SK-N-SH treated with all-trans-retinoic acid at 6 μM for 48 hours (cell line): ENCODE measurements around the gene F8.

Experiments used
- ATAC-seq: fragments of 200-7000 bp; cut with Tn5 transposase; 3 replicates; pipeline ENCODE4 v1.9.1; 2020; ENCODE audit warnings: mild to moderate bottlenecking, moderate library complexity
- BACH2 ChIP-seq: fragments of 250-450 bp; sonication (Bioruptor Pico); IDR thresholded peaks from 2 replicates; pipeline ENCODE4 v1.9.0; 2021; ENCODE audit warnings: mild to moderate bottlenecking, borderline replicate concordance
- CSDC2 ChIP-seq: fragments of 250-450 bp; sonication (Bioruptor Pico); IDR thresholded peaks from 2 replicates; pipeline ENCODE4 v1.5.0; 2020; ENCODE audit warnings: mild to moderate bottlenecking, moderate library complexity
- ESRRG ChIP-seq: fragments of 250-450 bp; sonication (Bioruptor Pico); IDR thresholded peaks from 2 replicates; pipeline ENCODE4 v1.6.1; 2021; ENCODE audit warnings: mild to moderate bottlenecking
- GLIS3 ChIP-seq: fragments of 250-450 bp; sonication (Bioruptor Pico); IDR thresholded peaks from 2 replicates; pipeline ENCODE4 v1.5.0; 2020; ENCODE audit warnings: mild to moderate bottlenecking, moderate library complexity
- ISL1 ChIP-seq: fragments of 250-450 bp; sonication (Bioruptor Pico); IDR thresholded peaks from 2 replicates; pipeline ENCODE4 v2.1.2; 2022; ENCODE audit warnings: mild to moderate bottlenecking, moderate library complexity
- OSR1 ChIP-seq: fragments of 250-450 bp; sonication (Bioruptor Pico); IDR thresholded peaks from 2 replicates; pipeline ENCODE4 v1.8.0; 2022; ENCODE audit warnings: moderate library complexity, mild to moderate bottlenecking, inconsistent platforms
- PPARA ChIP-seq: fragments of 250-450 bp; sonication (Bioruptor Pico); IDR thresholded peaks from 2 replicates; pipeline ENCODE4 v1.5.0; 2020; ENCODE audit warnings: mild to moderate bottlenecking, borderline replicate concordance
- SNAI2 ChIP-seq: fragments of 250-450 bp; sonication (Bioruptor Pico); IDR thresholded peaks from 2 replicates; pipeline ENCODE4 v1.5.0; 2020; ENCODE audit warnings: mild to moderate bottlenecking, moderate library complexity
- TCF4 ChIP-seq: fragments of 250-450 bp; sonication (Bioruptor Pico); IDR thresholded peaks from 2 replicates; pipeline ENCODE4 v1.8.0; 2021; ENCODE audit warnings: mild to moderate bottlenecking, moderate library complexity, borderline replicate concordance
- ZC3H10 ChIP-seq: fragments of 250-450 bp; sonication (Bioruptor Pico); IDR thresholded peaks from 2 replicates; pipeline ENCODE4 v1.5.1; 2021; ENCODE audit warnings: mild to moderate bottlenecking, moderate library complexity
- ZFP3 ChIP-seq: fragments of 250-450 bp; sonication (Bioruptor Pico); IDR thresholded peaks from 2 replicates; pipeline ENCODE4 v1.5.0; 2020; ENCODE audit warnings: mild to moderate bottlenecking, moderate library complexity
- ZFP30 ChIP-seq: fragments of 450-650 bp; formaldehyde crosslinking; IDR thresholded peaks from 2 replicates; pipeline ENCODE4 v1.5.0; 2022; ENCODE audit warnings: mild to moderate bottlenecking, moderate library complexity
- ZNF565 ChIP-seq: fragments of 450-650 bp; formaldehyde crosslinking; conservative IDR thresholded peaks from 2 replicates; pipeline ENCODE4 v1.5.0; 2020; ENCODE audit warnings: low read depth, mild to moderate bottlenecking, moderate library complexity
- ZNF70 ChIP-seq: fragments of 450-650 bp; formaldehyde crosslinking; IDR thresholded peaks from 2 replicates; pipeline ENCODE4 v1.5.0; 2020; ENCODE audit warnings: mild to moderate bottlenecking, moderate library complexity
- ZNF8 ChIP-seq: fragments of 450-650 bp; formaldehyde crosslinking; IDR thresholded peaks from 2 replicates; pipeline ENCODE4 v1.5.0; 2020; ENCODE audit warnings: mild to moderate bottlenecking, moderate library complexity
- TF ChIP-seq, protein P1 (sequence below): fragments of 250-450 bp; sonication (Bioruptor Pico); IDR thresholded peaks from 2 replicates; pipeline ENCODE4 v1.8.0; 2020; ENCODE audit warnings: mild to moderate bottlenecking, moderate library complexity, borderline replicate concordance
- TF ChIP-seq, protein P2 (sequence below): fragments of 250-450 bp; sonication (Bioruptor Pico); IDR thresholded peaks from 2 replicates; pipeline ENCODE4 v1.5.1; 2021; ENCODE audit warnings: mild to moderate bottlenecking, moderate library complexity
- TF ChIP-seq, protein P3 (sequence below): fragments of 250-450 bp; sonication (Bioruptor Pico); IDR thresholded peaks from 2 replicates; pipeline ENCODE4 v1.5.0; 2020; ENCODE audit warnings: mild to moderate bottlenecking, moderate library complexity
- TF ChIP-seq, protein P4 (sequence below): fragments of 250-450 bp; sonication (Bioruptor Pico); IDR thresholded peaks from 2 replicates; pipeline ENCODE4 v1.5.1; 2020; ENCODE audit warnings: low read depth, mild to moderate bottlenecking, moderate library complexity

Gene F8

DNA sequence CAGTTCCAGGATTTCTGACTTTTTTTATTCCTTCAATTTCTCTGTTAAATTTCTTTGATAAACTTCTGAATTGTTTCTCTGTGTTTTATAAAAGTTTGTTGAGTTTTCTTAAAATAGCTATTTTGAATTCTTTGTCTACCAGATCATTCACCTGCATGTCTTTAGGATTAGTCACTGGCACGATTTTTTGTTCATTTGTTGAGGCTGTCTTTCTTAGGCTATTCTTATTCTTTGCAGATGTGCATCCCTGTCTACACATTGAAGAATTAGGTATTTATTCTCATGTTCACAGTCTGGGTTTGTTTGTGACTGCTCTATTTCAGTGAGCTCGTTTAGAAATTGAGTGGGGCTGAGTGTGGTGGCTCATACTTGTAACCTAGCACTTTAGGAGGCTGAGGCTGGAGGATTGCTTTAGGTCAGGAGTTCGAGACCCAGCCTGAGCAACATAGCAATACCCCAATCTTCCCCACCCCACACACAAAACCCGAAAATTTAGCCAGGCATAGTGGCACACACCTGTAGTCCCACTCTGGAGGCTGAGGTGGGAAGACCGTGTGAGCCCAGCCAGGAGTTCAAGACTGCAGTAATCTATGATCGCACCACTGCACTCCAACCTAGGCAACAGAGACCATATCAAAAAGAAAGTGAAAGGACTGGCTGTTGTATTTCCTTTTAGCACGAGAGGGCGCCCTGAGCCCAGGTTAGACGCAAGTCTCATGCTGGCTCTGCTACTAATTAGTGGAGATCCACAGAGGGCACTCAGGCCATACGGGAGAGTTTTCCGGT, 42.0 kb downstream of the F8 start:
- TF ChIP-seq, protein P1, sequence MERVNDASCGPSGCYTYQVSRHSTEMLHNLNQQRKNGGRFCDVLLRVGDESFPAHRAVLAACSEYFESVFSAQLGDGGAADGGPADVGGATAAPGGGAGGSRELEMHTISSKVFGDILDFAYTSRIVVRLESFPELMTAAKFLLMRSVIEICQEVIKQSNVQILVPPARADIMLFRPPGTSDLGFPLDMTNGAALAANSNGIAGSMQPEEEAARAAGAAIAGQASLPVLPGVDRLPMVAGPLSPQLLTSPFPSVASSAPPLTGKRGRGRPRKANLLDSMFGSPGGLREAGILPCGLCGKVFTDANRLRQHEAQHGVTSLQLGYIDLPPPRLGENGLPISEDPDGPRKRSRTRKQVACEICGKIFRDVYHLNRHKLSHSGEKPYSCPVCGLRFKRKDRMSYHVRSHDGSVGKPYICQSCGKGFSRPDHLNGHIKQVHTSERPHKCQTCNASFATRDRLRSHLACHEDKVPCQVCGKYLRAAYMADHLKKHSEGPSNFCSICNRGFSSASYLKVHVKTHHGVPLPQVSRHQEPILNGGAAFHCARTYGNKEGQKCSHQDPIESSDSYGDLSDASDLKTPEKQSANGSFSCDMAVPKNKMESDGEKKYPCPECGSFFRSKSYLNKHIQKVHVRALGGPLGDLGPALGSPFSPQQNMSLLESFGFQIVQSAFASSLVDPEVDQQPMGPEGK (CRISPR knock-in tag): no peak
- no peak for TF ChIP-seq TCF4 (CRISPR knock-in tag)
- TF ChIP-seq BACH2 (CRISPR knock-in tag): no peak
- no peak for TF ChIP-seq ISL1 (CRISPR knock-in tag)
- TF ChIP-seq ZC3H10 (CRISPR knock-in tag): no peak
- no peak for TF ChIP-seq ZFP30
- TF ChIP-seq PPARA (CRISPR knock-in tag): no peak
- no peak for TF ChIP-seq ZNF70
- TF ChIP-seq ZNF8 (CRISPR knock-in tag): no peak
- TF ChIP-seq, protein P2, sequence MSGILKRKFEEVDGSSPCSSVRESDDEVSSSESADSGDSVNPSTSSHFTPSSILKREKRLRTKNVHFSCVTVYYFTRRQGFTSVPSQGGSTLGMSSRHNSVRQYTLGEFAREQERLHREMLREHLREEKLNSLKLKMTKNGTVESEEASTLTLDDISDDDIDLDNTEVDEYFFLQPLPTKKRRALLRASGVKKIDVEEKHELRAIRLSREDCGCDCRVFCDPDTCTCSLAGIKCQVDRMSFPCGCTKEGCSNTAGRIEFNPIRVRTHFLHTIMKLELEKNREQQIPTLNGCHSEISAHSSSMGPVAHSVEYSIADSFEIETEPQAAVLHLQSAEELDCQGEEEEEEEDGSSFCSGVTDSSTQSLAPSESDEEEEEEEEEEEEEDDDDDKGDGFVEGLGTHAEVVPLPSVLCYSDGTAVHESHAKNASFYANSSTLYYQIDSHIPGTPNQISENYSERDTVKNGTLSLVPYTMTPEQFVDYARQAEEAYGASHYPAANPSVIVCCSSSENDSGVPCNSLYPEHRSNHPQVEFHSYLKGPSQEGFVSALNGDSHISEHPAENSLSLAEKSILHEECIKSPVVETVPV (CRISPR knock-in tag): no peak
- TF ChIP-seq, protein P3, sequence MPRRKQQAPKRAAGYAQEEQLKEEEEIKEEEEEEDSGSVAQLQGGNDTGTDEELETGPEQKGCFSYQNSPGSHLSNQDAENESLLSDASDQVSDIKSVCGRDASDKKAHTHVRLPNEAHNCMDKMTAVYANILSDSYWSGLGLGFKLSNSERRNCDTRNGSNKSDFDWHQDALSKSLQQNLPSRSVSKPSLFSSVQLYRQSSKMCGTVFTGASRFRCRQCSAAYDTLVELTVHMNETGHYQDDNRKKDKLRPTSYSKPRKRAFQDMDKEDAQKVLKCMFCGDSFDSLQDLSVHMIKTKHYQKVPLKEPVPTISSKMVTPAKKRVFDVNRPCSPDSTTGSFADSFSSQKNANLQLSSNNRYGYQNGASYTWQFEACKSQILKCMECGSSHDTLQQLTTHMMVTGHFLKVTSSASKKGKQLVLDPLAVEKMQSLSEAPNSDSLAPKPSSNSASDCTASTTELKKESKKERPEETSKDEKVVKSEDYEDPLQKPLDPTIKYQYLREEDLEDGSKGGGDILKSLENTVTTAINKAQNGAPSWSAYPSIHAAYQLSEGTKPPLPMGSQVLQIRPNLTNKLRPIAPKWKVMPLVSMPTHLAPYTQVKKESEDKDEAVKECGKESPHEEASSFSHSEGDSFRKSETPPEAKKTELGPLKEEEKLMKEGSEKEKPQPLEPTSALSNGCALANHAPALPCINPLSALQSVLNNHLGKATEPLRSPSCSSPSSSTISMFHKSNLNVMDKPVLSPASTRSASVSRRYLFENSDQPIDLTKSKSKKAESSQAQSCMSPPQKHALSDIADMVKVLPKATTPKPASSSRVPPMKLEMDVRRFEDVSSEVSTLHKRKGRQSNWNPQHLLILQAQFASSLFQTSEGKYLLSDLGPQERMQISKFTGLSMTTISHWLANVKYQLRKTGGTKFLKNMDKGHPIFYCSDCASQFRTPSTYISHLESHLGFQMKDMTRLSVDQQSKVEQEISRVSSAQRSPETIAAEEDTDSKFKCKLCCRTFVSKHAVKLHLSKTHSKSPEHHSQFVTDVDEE (CRISPR knock-in tag): no peak
- TF ChIP-seq, protein P4, sequence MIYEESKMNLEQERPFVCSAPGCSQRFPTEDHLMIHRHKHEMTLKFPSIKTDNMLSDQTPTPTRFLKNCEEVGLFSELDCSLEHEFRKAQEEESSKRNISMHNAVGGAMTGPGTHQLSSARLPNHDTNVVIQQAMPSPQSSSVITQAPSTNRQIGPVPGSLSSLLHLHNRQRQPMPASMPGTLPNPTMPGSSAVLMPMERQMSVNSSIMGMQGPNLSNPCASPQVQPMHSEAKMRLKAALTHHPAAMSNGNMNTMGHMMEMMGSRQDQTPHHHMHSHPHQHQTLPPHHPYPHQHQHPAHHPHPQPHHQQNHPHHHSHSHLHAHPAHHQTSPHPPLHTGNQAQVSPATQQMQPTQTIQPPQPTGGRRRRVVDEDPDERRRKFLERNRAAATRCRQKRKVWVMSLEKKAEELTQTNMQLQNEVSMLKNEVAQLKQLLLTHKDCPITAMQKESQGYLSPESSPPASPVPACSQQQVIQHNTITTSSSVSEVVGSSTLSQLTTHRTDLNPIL (CRISPR knock-in tag): no peak
- peak; percentile 98 for ATAC-seq

DNA sequence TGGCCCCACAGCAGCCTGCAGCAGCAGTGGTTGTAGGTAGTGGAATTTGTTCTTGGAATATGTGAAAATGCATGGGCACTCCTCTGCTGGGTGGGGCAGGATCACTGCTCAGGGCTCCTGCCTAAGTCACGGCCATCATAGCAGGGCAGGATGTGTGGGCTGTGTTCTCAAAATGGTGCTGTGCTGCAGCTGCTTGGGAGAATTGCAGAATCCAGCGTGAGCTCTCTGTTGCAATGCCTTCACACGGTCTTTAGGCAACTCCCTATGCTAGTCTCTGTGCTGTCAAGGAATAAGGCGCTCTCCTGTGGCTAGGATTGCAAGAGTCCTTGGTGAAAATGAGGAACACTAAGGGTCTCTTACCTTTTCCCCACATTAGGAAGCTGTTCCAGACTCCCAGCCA, 42.9 kb downstream of the F8 start:
- TF ChIP-seq OSR1 (CRISPR knock-in tag): no peak
- no peak for TF ChIP-seq CSDC2 (CRISPR knock-in tag)
- TF ChIP-seq ISL1 (CRISPR knock-in tag): no peak
- TF ChIP-seq GLIS3 (CRISPR knock-in tag): no peak
- TF ChIP-seq TCF4 (CRISPR knock-in tag): no peak
- no peak for TF ChIP-seq BACH2 (CRISPR knock-in tag)
- no peak for TF ChIP-seq ZNF8 (CRISPR knock-in tag)
- ATAC-seq: no peak

DNA sequence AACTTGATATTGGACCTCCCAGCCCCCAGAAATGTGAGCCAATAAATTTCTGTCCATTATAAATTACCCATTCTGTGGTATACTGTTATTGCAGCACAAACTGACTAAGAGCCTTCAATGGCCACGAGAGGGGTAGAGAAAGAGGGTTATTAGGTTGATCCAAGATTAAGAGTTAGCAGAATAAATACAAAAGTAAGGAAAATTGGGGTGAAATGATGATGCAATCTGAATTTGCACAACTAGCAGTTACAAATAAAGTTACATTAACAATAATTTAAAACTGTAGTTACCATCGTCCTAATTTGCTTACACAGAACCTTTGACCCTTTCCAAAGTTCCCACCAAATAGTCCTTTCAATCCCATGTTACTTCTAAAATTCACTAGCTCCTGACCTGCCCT, 54.2 kb downstream of the F8 start:
- no peak for ATAC-seq
- TF ChIP-seq, protein P3 (CRISPR knock-in tag): no peak
- TF ChIP-seq ZFP3 (no peak), ZC3H10 (CRISPR knock-in tag) (no peak), TCF4 (CRISPR knock-in tag) (no peak), ZNF70 (no peak), OSR1 (CRISPR knock-in tag) (no peak), SNAI2 (no peak), ESRRG (no peak), ZNF565 (CRISPR knock-in tag) (no peak)
